Sigmoid colon (tissue), 7 donors: Measurements from ENCODE around the gene WDR93. TPM values are rescaled to one million over a fixed set of nuclear protein-coding genes. Genes with fewer than 3 reads are reported as not detected.

Experiments used
- DNase-seq: peaks from one replicate; pipeline ENCODE4 v3.0.0-alpha.2; 2019
- H3K27ac ChIP-seq, 4 donors: fragments of 200-600 bp; sonication (generic); one replicate each; pipeline ENCODE4 v1.5.1; 2016 to 2019; ENCODE audit warnings: mild to moderate bottlenecking in 1 of 4
- H3K27me3 ChIP-seq, 3 donors: fragments of 200-600 bp; sonication (generic); one replicate each; pipeline ENCODE4 v1.5.1; 2019; ENCODE audit warnings: mild to moderate bottlenecking in 1 of 3
- H3K36me3 ChIP-seq, 4 donors: fragments of 200-600 bp; sonication (generic); one replicate each; pipeline ENCODE4 v1.5.1; 2016 to 2019
- H3K4me1 ChIP-seq, 4 donors: fragments of 200-600 bp; sonication (generic); one replicate each; pipeline ENCODE4 v1.5.1; 2017 to 2019
- H3K4me3 ChIP-seq, 4 donors: fragments of 200-600 bp; sonication (generic); one replicate each; pipeline ENCODE4 v1.5.1; 2017 to 2019; ENCODE audit warnings: mild to moderate bottlenecking in 2 of 4, moderate library complexity in 1 of 4
- H3K9me3 ChIP-seq, 4 donors: fragments of 200-600 bp in 3 of 4; sonication (generic) in 3 of 4; one replicate each; pipeline versions ENCODE4 v1.5.1 to v1.6.1; 2013 to 2019
- CTCF ChIP-seq, 4 experiments: fragments of 450-650 bp in 3 of 4; fragments of 200-600 bp in 1 of 4; IDR thresholded peaks; one replicate each; pipeline ENCODE4 v1.5.1; 2016 to 2019; ENCODE audit warnings: antibody characterized with exemption in 4 of 4, mild to moderate bottlenecking in 3 of 4, moderate library complexity in 2 of 4
- EP300 ChIP-seq, 4 donors: sonication (generic); formaldehyde crosslinking; IDR thresholded peaks; one replicate each; pipeline ENCODE4 v1.6.1; 2017; ENCODE audit warnings: antibody characterized with exemption in 4 of 4
- POLR2A ChIP-seq, 2 donors: fragments of 450-650 bp; IDR thresholded peaks; one replicate each; pipeline ENCODE4 v1.6.1; 2016; ENCODE audit warnings: antibody characterized with exemption in 2 of 2, mild to moderate bottlenecking in 2 of 2, moderate library complexity in 2 of 2
- POLR2AphosphoS5 ChIP-seq, 4 donors: sonication (generic); formaldehyde crosslinking; IDR thresholded peaks; one replicate each; pipeline ENCODE4 v1.6.1; 2017; ENCODE audit warnings: antibody characterized with exemption in 4 of 4
- WGBS, 2 donors: extraction: QIAGEN DNeasy Blood & Tissue Kit; methylation state at CpG; one replicate each; pipeline ENCODE4 v1.1.7; 2013; 5-methylcytosine and 5-hydroxymethylcytosine counted together
- intact Hi-C: fragments of 100-400 bp; cut with DNase I; formaldehyde crosslinking; loops from one replicate; pipeline ENCODE4 v1.15.1; 2023
- polyA plus RNA-seq, 3 donors: library from polyadenylated mRNA; stranded (reverse); fragments of 200-250 nt; gene quantifications; one replicate each; pipeline ENCODE4 v1.2.3, GENCODE V29; 2013
- total RNA-seq, 4 donors: library from RNA; depleted of rRNA; stranded (reverse); fragments of >200 nt; gene quantifications; one replicate each; pipeline ENCODE4 v1.1.0, GENCODE V29; 2016
- donor health status: healthy with polysubstance abuse.
- donor health status: Bipolar disorder and iron deficiency.
- donor health status: healthy.

WDR93 gene
- total and polyA plus RNA-seq, 7 donors = 0.04 to 1.1 TPM; not detected in 5

GRCh38 chr15:89714775-89715174, 24.2 kb downstream of the WDR93 start:
- no peaks in the 10 kb centered on the region for H3K4me1 ChIP-seq
- no peak overlapping the region for H3K27ac ChIP-seq
- no peak for DNase-seq
- H3K36me3 ChIP-seq = no peaks in the 10 kb centered on the region
- intact Hi-C loops = no loop called here
- no peaks in the 10 kb centered on the region for H3K9me3 ChIP-seq
- TF ChIP-seq CTCF (IDR thresholded peaks at IDR 0.05) = no peak
- no peak for TF ChIP-seq POLR2AphosphoS5 (IDR thresholded peaks at IDR 0.05)
- TF ChIP-seq EP300 (IDR thresholded peaks at IDR 0.05) = no peak
- TF ChIP-seq POLR2A (IDR thresholded peaks at IDR 0.05) = no peak
- no peaks in the 10 kb centered on the region for H3K27me3 ChIP-seq
- 94 to 95% methylated on average over 2 of the region's 2 CpGs for WGBS, 2 donors
- no peak overlapping the region for H3K4me3 ChIP-seq

GRCh38 chr15:89723031-89723430, 32.4 kb downstream of the WDR93 start:
- no peak overlapping the region for H3K27ac ChIP-seq
- H3K27me3 ChIP-seq = no peaks in the 10 kb centered on the region
- H3K4me3 ChIP-seq = no peak overlapping the region
- 60 to 64% methylated on average over 3 of the region's 3 CpGs for WGBS, 2 donors
- H3K4me1 ChIP-seq = no peaks in the 10 kb centered on the region
- TF ChIP-seq EP300 (IDR thresholded peaks at IDR 0.05) (no peak), POLR2A (IDR thresholded peaks at IDR 0.05) (no peak), POLR2AphosphoS5 (IDR thresholded peaks at IDR 0.05) (no peak), CTCF (IDR thresholded peaks at IDR 0.05) (no peak)
- peaks cover 0 to 4% (median under 1%) of the 10 kb centered on the region in 4 donors for H3K9me3 ChIP-seq
- intact Hi-C loops = no loop called here
- DNase-seq = no peak
- no peaks in the 10 kb centered on the region for H3K36me3 ChIP-seq

DNA sequence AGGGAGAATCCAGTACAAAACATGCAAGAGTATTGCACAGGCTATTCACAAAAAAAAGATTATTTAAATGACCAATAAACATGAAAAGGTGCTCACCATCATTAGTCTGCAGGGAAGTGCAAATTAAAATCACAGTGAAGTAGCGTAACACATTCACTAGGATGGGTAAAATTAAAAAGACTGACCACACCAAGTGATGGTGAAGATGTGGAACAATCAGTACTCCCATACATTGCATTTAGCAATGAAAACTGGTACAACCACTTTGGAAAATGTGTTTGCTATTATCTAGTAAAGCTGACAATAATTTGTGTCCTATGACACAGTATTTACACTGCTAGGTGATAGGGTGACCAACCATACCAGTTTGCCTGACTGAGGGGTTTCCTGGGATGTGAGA, 34.0 kb downstream of the WDR93 start:
- no peak overlapping the region for H3K4me3 ChIP-seq
- no peaks in the 10 kb centered on the region for H3K4me1 ChIP-seq
- no peak overlapping the region for H3K27ac ChIP-seq
- WGBS, 2 donors = 97 to 100% methylated on average over 1 of the region's 1 CpG
- H3K27me3 ChIP-seq = no peaks in the 10 kb centered on the region
- intact Hi-C loops = no loop called here
- no peaks in the 10 kb centered on the region for H3K36me3 ChIP-seq
- TF ChIP-seq CTCF (IDR thresholded peaks at IDR 0.05) (no peak), POLR2A (IDR thresholded peaks at IDR 0.05) (no peak), POLR2AphosphoS5 (IDR thresholded peaks at IDR 0.05) (no peak), EP300 (IDR thresholded peaks at IDR 0.05) (no peak)
- peaks cover 0 to 4% (median under 1%) of the 10 kb centered on the region in 4 donors for H3K9me3 ChIP-seq
- no peak for DNase-seq

GRCh38 chr15:89725064-89725463, 34.5 kb downstream of the WDR93 start:
- Histone ChIP-seq H3K27me3 (no peaks in the 10 kb centered on the region), H3K4me3 (no peak overlapping the region), H3K36me3 (no peaks in the 10 kb centered on the region), H3K9me3 (peaks cover 0 to 4% (median under 1%) of the 10 kb centered on the region in 4 donors), H3K27ac (no peak overlapping the region), H3K4me1 (no peaks in the 10 kb centered on the region)
- WGBS, 2 donors = 78 to 93% methylated on average over 1 of the region's 1 CpG
- no peak for TF ChIP-seq POLR2AphosphoS5 (IDR thresholded peaks at IDR 0.05)
- TF ChIP-seq POLR2A (IDR thresholded peaks at IDR 0.05) = no peak
- TF ChIP-seq CTCF (IDR thresholded peaks at IDR 0.05) = no peak
- no peak for TF ChIP-seq EP300 (IDR thresholded peaks at IDR 0.05)
- intact Hi-C loops = no loop called here
- DNase-seq = no peak

- intact Hi-C loops = no loop called here
- TF ChIP-seq POLR2AphosphoS5 (IDR thresholded peaks at IDR 0.05) (peak in 1 of 4 donors; percentile 28), CTCF (IDR thresholded peaks at IDR 0.05) (no peak)
- peak overlapping the region in 1 of 4 donors; percentile 61 for H3K27ac ChIP-seq
- no peaks in the 10 kb centered on the region for H3K36me3 ChIP-seq
- 58 to 63% methylated on average over 2 of the region's 2 CpGs for WGBS, 2 donors
- H3K4me3 ChIP-seq = no peak overlapping the region
- DNase-seq = no peak
- H3K4me1 ChIP-seq = no peaks in the 10 kb centered on the region
- no peaks in the 10 kb centered on the region for H3K27me3 ChIP-seq
- peaks cover 0 to 4% (median under 1%) of the 10 kb centered on the region in 4 donors for H3K9me3 ChIP-seq
Observed at GRCh38 chr15:89728254-89728653, 37.6 kb downstream of the WDR93 start.
